ENCODE results near the gene SCT.

The SCT gene

DNA sequence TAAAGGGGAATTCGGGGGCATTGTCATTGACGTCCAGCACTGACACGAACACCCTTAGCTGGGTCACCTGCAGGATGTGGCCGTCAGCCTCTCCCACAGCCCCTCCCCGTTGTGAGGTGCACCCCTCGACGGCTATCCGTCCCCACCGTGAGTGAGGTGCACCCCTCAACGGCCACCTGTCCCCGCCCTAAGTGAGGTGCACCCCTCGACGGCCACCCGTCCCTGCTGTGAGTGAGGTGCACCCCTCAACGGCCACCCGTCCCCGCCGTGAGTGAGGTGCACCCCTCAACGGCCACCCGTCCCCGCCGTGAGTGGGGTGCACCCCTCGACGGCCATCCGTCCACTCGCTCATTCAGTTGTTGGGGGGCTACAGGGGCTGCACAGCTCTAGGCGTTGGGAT, 5.1 kb downstream of the SCT start:
- no peak for DNase-seq

- no peak for DNase-seq
These were observed 5.8 kb downstream of the SCT start for GRCh38 chr11:620935-621814.

DNA sequence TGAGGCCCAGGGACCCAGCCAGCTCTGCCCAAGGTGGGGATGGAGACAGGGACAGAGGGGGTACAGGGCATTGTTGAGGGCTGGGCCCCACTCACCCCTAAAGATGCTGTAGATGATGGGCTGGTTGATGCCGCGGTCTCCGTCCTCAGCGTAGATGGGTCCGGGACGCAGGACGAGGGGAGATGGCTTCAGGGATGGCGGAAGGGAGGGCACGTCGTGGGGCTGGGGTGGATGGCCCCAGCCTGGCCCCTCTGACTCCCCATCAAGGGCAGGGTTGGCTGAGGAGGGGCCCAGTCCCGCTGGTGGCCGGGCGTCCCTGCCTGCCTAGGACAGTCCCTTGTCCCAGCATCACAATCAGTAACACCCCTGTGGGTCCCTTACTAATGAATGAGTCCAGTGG, 6.8 kb downstream of the SCT start:
- DNase-seq = no peak

DNA sequence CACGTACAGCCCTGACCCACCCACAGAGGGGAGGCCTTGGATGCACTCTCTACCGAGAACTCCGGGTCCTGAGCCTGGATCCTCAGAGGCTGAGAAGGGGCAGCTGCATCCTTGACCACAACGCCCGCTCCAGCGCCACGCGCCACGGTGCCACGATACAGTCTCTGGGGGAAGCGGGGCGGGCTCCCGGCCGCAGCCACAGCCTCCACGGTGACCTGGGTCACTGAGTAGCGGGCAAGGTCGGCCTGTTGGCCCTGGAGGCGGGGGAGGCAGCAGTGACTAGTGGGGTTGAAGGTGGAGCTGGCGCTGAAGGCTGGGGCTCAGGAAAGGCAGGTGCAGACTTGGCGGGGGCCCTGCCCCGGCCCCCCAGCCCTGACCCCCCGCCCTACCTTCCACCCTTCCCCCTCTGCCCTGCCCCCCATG, 7.3 kb downstream of the SCT start:
- DNase-seq = no peak

DNA sequence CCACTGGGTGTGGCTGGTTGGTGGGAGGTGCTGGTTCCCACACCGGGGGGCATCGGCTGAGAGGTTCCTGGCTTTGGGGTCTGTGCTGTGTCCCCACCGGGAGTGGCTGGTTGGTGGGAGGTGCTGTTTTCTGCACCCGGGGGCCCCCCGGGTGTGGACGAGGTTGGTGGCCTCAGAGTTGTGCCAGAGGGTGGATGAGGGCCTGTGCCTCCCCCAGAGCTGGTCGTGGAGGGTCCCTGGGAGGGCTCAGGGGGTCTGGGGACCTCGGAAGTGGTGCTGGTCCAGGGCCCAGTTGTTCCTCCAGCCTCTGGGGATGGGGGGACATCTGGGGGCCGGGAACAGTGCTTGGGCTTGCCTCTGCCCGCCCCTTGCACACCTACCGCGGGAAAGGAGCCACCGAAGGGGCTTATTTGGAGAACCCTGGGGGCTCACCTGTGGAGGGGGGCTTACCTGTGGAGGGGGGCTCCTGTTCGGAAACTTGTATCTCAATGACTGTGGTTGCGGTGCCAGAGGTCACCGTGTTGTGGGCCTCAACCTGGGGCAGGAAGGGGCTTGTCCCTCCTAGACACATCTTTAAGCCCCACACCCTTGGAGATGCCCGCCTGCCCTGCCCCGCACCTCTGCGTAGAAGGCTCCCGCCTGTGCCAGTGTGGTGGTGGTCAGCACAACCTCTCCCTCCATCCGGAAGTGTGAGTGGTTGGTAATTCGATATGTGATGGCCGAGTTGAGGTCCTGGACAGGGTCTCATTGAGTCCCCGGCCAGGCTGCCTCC, 7.9 kb downstream of the SCT start:
- DNase-seq = no peak

DNA sequence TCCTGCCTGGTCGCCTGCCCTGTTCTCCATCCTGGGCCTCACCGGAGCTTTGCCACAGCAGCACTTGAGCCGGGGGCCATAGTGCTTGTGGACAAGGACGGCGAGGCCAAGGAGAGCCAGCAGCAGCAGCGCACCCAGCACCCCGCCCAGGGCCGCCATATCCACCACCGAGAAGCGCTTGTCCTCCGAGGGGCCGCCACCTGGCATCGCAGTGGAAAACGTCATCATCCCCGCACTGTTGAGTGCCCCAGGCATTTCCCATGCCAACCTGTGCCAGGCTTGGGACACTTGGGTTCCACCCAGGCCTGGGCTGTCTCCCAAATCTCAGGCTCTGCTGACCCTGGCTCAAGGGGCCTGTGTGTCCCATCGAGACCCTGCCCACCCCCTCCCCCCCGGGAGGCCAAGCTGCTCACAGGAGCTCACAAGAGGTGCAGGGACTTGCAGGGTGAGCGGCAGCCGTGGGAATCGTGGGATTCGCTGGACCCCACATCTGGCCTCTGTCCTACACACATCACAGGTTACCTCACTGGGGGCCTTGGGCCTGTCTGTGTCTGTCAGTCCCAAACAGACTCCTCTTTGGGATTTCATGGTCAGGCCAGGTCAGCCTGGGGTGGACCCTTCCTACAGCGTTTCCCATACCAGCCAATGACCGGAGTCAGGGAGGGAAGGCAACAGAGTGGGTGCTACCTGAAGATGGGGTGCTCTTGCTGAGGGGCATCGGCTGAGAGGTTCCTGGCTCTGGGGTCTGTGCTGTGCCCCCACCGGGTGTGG, 8.9 kb downstream of the SCT start:
- no peak for DNase-seq

DNA sequence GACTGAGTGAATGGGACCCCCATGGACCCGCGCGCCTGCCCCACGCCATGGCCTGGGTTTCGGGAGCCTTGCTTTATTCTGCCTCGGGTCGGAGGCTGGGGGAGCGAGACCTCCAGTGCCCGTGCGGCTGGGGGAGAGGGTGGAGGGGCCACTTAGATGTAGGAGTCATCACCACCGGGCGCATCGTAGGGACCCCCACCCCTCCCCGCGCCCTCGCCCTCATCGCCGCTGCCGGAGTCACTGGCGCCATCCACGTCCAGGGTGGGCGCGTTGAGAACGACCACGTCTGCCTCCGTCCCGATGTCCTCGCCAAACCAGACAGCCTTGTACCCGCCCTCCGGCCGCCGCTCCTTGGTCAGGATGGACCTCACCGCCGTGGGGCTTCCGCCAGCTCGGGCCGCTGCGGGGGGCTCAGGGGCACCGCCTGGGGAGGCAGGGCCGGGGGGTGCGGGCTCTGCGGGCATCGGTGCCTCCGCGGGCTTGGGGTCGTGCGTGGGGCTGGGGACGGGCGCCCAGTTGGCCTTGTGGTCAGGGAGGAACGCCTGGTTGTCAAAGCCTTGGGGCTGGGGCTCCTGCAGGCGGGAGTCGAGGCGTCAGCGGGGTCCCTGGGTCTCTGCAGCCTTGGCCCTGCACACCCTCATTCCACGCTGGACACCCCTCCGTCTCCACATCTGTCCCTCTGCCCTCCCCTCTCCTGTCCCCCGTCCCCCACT, 9.6 kb downstream of the SCT start:
- no peak for DNase-seq

GRCh38 chr11:616320-617198, 10.4 kb downstream of the SCT start:
- DNase-seq = no peak

- peak; percentile 98 for DNase-seq
These were observed 11.3 kb downstream of the SCT start, which contains the start of gene IRF7 for GRCh38 chr11:615504-616319. Gene IRF7 (minus strand): TSS chr11:615950. CDS start chr11:615364, 586 bp downstream.

DNA sequence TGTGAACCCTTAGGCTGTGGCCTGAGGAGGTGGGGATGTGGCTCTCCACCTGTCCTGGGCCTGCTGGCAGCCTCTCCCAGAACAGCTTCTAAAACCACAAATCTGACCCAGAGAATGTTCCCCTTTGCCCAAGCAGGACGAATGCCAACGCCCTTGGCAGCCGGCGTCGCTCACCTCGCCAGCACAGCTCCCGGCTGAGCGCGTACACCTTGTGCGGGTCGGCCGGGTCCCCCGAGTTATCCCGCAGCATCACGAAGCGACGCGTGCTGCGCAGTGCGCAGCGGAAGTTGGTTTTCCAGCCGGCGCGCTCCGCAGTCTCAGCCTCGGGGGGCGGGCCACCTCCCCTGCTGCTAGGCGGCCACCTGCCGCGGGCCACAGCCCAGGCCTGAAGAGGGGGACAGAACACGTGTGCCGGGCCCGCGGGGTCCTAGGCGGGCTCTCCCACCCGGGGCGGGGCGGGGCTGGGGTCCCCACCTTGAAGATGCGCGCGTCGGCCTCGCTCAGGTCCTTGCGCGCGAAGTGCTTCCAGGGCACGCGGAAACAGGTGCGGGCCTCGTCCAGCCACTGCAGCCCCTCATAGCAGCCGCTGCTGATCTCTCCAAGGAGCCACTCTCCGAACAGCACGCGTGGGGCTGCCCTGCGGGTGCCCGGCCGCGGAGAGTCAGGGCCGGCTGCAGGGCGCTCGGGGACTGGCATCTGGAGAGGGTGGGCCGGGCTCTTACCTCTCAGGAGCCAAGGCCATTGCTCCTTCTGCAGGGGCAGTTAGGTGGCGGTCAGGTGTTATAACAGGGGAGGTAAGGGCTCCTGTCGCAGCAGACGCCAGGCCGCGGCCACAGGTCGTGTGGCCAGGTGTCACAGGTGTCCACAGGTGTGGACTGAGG, 12.1 kb downstream of the SCT start:
- DNase-seq = no peak

- peak; percentile 14 for DNase-seq
These were observed 12.9 kb downstream of the SCT start for GRCh38 chr11:614021-614622.

GRCh38 chr11:613369-613968, 13.5 kb downstream of the SCT start:
- peak; percentile 21 for DNase-seq

DNA sequence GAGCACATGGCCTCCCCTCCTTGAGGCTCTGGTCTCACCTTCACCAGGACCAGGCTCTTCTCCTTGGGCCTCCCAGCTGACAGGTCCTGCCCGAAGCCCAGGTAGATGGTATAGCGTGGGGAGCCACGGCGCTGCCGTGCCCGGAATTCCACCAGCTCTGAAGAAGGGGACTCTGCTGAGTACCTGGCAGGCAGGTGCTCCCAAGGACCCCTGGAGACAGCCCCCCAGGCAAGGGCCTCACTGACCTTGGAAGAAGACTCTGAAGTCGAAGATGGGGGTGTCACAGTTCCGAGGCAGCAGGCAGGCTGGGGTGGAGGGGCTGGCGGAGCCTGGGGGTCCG, 14.1 kb downstream of the SCT start:
- no peak for DNase-seq

- peak; percentile 45 for DNase-seq
These were observed 14.6 kb downstream of the SCT start for GRCh38 chr11:612201-612960.

- no peak for DNase-seq
These were observed 15.7 kb downstream of the SCT start for GRCh38 chr11:611001-611996.

DNA sequence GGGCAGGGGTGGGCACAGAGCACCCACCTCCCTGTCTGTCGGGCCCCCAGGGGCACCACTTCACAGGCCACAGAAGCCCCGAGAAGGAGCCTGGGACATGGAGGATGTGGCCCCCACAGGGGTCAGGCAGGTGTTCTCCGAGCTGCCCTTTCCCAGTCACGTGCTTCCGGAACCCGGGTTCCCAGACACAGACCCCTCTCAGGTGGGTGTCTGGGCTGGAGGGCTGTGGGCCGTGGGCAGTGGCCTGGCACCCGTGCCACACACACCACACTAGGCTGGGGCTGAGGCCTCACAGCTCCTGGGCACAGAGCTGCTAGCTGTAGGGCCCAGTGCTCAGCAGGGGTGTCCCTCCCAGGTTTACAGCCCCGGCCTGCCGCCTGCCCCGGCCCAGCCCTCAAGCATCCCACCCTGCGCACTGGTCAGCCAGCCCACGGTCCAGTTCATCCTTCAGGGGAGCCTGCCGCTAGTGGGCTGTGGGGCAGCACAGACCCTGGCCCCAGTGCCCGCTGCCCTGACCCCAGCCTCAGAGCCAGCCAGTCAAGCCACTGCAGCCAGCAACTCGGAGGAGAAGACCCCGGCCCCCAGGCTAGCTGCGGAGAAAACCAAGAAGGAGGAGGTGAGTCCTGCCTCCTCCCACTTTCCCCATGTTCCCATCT, 16.7 kb downstream of the SCT start:
- DNase-seq = no peak
